Globus pallidus (tissue), 1 donor: ENCODE measurements around the gene GALR2.

Experiments
- DNase-seq: peaks from one replicate; pipeline ENCODE4 v3.0.0-alpha.2; 2015; ENCODE audit warnings: low spot score

GALR2 gene

GRCh38 chr17:76079956-76080767 is 5.6 kb downstream of the GALR2 start:
- no peak for DNase-seq

- DNase-seq: no peak
Measured at GRCh38 chr17:76080768-76081287, 6.2 kb downstream of the GALR2 start.

GRCh38 chr17:76081295-76082210 is 7.0 kb downstream of the GALR2 start:
- no peak for DNase-seq

GRCh38 chr17:76082326-76083251 is 8.0 kb downstream of the GALR2 start:
- no peak for DNase-seq

GRCh38 chr17:76083536-76084182 is 9.1 kb downstream of the GALR2 start:
- DNase-seq: no peak

- no peak for DNase-seq
Measured at GRCh38 chr17:76085066-76085730, 10.6 kb downstream of the GALR2 start.

GRCh38 chr17:76085731-76086366 is 11.3 kb downstream of the GALR2 start:
- no peak for DNase-seq

GRCh38 chr17:76086384-76086783 is 11.8 kb downstream of the GALR2 start:
- no peak for DNase-seq

GRCh38 chr17:76087531-76087930 is 12.9 kb downstream of the GALR2 start:
- DNase-seq: no peak

- no peak for DNase-seq
Measured at GRCh38 chr17:76088041-76088867, 13.7 kb downstream of the GALR2 start.

- no peak for DNase-seq
Measured at GRCh38 chr17:76088868-76089576, 14.4 kb downstream of the GALR2 start.

GRCh38 chr17:76089680-76090516 is 15.3 kb downstream of the GALR2 start:
- no peak for DNase-seq

GRCh38 chr17:76090517-76091129 is 16.0 kb downstream of the GALR2 start:
- DNase-seq: no peak

- no peak for DNase-seq
Measured at GRCh38 chr17:76091526-76092286, 17.1 kb downstream of the GALR2 start.

GRCh38 chr17:76092526-76093413 is 18.2 kb downstream of the GALR2 start:
- no peak for DNase-seq
